ENCODE results near the gene MAST2. TPM values are rescaled to one million over a fixed set of nuclear protein-coding genes. Genes with fewer than 3 reads are reported as not detected.

The MAST2 gene
- total and polyA plus RNA-seq, 4 donors: 28.3 to 75.0 (median 46.1) TPM

GRCh38 chr1:46002551-46003150, 199.2 kb downstream of the MAST2 start:
- Histone ChIP-seq H3K4me1 (ENCODE audit: control insufficient read depth, insufficient read depth, low read length) (no peaks in the 10 kb centered on the region), H3K9me3 (ENCODE audit: control insufficient read depth, insufficient read depth, low read length) (no peaks in the 10 kb centered on the region), H3K36me3 (ENCODE audit: control insufficient read depth, insufficient read depth, low read length) (peaks cover 11% of the 10 kb centered on the region), H3K27me3 (ENCODE audit: control insufficient read depth, insufficient read depth, low read length) (no peaks in the 10 kb centered on the region), H3K4me3 (ENCODE audit: low read depth, low read length) (no peak overlapping the region), H3K27ac (ENCODE audit: low read depth, low read length) (no peak overlapping the region)
- WGBS (ENCODE audit: insufficient coverage): no CpG with 5 or more reads among the region's 3 CpGs
- DNase-seq (ENCODE audit: low read depth in 4 of 6, low spot score in 6 of 6): no peak

- no peak overlapping the region for H3K4me3 ChIP-seq (ENCODE audit: low read depth, low read length)
- WGBS (ENCODE audit: insufficient coverage): no CpG with 5 or more reads among the region's 5 CpGs
- H3K9me3 ChIP-seq (ENCODE audit: control insufficient read depth, insufficient read depth, low read length): no peaks in the 10 kb centered on the region
- H3K27me3 ChIP-seq (ENCODE audit: control insufficient read depth, insufficient read depth, low read length): no peaks in the 10 kb centered on the region
- H3K4me1 ChIP-seq (ENCODE audit: control insufficient read depth, insufficient read depth, low read length): no peaks in the 10 kb centered on the region
- H3K36me3 ChIP-seq (ENCODE audit: control insufficient read depth, insufficient read depth, low read length): peaks cover 11% of the 10 kb centered on the region
- no peak for DNase-seq (ENCODE audit: low read depth in 4 of 6, low spot score in 6 of 6)
- H3K27ac ChIP-seq (ENCODE audit: low read depth, low read length): no peak overlapping the region
Observed at GRCh38 chr1:46003315-46003714, 199.9 kb downstream of the MAST2 start.

GRCh38 chr1:46004492-46004891, 201.1 kb downstream of the MAST2 start:
- Histone ChIP-seq H3K27ac (ENCODE audit: low read depth, low read length) (no peak overlapping the region), H3K4me3 (ENCODE audit: low read depth, low read length) (no peak overlapping the region), H3K36me3 (ENCODE audit: control insufficient read depth, insufficient read depth, low read length) (peaks cover 17% of the 10 kb centered on the region), H3K27me3 (ENCODE audit: control insufficient read depth, insufficient read depth, low read length) (no peaks in the 10 kb centered on the region), H3K9me3 (ENCODE audit: control insufficient read depth, insufficient read depth, low read length) (no peaks in the 10 kb centered on the region), H3K4me1 (ENCODE audit: control insufficient read depth, insufficient read depth, low read length) (no peaks in the 10 kb centered on the region)
- no CpG with 5 or more reads among the region's 1 CpG for WGBS (ENCODE audit: insufficient coverage)
- no peak for DNase-seq (ENCODE audit: low read depth in 4 of 6, low spot score in 6 of 6)

- no peak for DNase-seq (ENCODE audit: low read depth in 4 of 6, low spot score in 6 of 6)
- no peaks in the 10 kb centered on the region for H3K27me3 ChIP-seq (ENCODE audit: control insufficient read depth, insufficient read depth, low read length)
- H3K9me3 ChIP-seq (ENCODE audit: control insufficient read depth, insufficient read depth, low read length): no peaks in the 10 kb centered on the region
- H3K36me3 ChIP-seq (ENCODE audit: control insufficient read depth, insufficient read depth, low read length): peaks cover 21% of the 10 kb centered on the region
- no peaks in the 10 kb centered on the region for H3K4me1 ChIP-seq (ENCODE audit: control insufficient read depth, insufficient read depth, low read length)
- H3K4me3 ChIP-seq (ENCODE audit: low read depth, low read length): no peak overlapping the region
- no peak overlapping the region for H3K27ac ChIP-seq (ENCODE audit: low read depth, low read length)
- no CpG with 5 or more reads among the region's 1 CpG for WGBS (ENCODE audit: insufficient coverage)
Observed at GRCh38 chr1:46005594-46005993, 202.2 kb downstream of the MAST2 start.

- no peak for DNase-seq (ENCODE audit: low read depth in 4 of 6, low spot score in 6 of 6)
- Histone ChIP-seq H3K4me3 (ENCODE audit: low read depth, low read length) (no peak overlapping the region), H3K4me1 (ENCODE audit: control insufficient read depth, insufficient read depth, low read length) (no peaks in the 10 kb centered on the region), H3K9me3 (ENCODE audit: control insufficient read depth, insufficient read depth, low read length) (no peaks in the 10 kb centered on the region), H3K36me3 (ENCODE audit: control insufficient read depth, insufficient read depth, low read length) (peaks cover 21% of the 10 kb centered on the region), H3K27me3 (ENCODE audit: control insufficient read depth, insufficient read depth, low read length) (no peaks in the 10 kb centered on the region), H3K27ac (ENCODE audit: low read depth, low read length) (no peak overlapping the region)
Observed at GRCh38 chr1:46008585-46008984, 205.2 kb downstream of the MAST2 start.

- H3K27ac ChIP-seq (ENCODE audit: low read depth, low read length): no peak overlapping the region
- DNase-seq (ENCODE audit: low read depth in 4 of 6, low spot score in 6 of 6): no peak
- no peaks in the 10 kb centered on the region for H3K9me3 ChIP-seq (ENCODE audit: control insufficient read depth, insufficient read depth, low read length)
- 93% methylated on average over 2 of the region's 6 CpGs for WGBS (ENCODE audit: insufficient coverage)
- peaks cover 21% of the 10 kb centered on the region for H3K36me3 ChIP-seq (ENCODE audit: control insufficient read depth, insufficient read depth, low read length)
- H3K4me3 ChIP-seq (ENCODE audit: low read depth, low read length): no peak overlapping the region
- H3K27me3 ChIP-seq (ENCODE audit: control insufficient read depth, insufficient read depth, low read length): no peaks in the 10 kb centered on the region
- H3K4me1 ChIP-seq (ENCODE audit: control insufficient read depth, insufficient read depth, low read length): no peaks in the 10 kb centered on the region
Observed at GRCh38 chr1:46010611-46011010, 207.2 kb downstream of the MAST2 start.

GRCh38 chr1:46011121-46011695, 207.8 kb downstream of the MAST2 start:
- 96% methylated on average over 3 of the region's 7 CpGs for WGBS (ENCODE audit: insufficient coverage)
- H3K4me1 ChIP-seq (ENCODE audit: control insufficient read depth, insufficient read depth, low read length): no peaks in the 10 kb centered on the region
- no peaks in the 10 kb centered on the region for H3K9me3 ChIP-seq (ENCODE audit: control insufficient read depth, insufficient read depth, low read length)
- H3K27ac ChIP-seq (ENCODE audit: low read depth, low read length): no peak overlapping the region
- H3K4me3 ChIP-seq (ENCODE audit: low read depth, low read length): no peak overlapping the region
- no peaks in the 10 kb centered on the region for H3K27me3 ChIP-seq (ENCODE audit: control insufficient read depth, insufficient read depth, low read length)
- no peak for DNase-seq (ENCODE audit: low read depth in 4 of 6, low spot score in 6 of 6)
- peaks cover 18% of the 10 kb centered on the region for H3K36me3 ChIP-seq (ENCODE audit: control insufficient read depth, insufficient read depth, low read length)

- H3K27me3 ChIP-seq (ENCODE audit: control insufficient read depth, insufficient read depth, low read length): no peaks in the 10 kb centered on the region
- H3K4me1 ChIP-seq (ENCODE audit: control insufficient read depth, insufficient read depth, low read length): no peaks in the 10 kb centered on the region
- no peaks in the 10 kb centered on the region for H3K9me3 ChIP-seq (ENCODE audit: control insufficient read depth, insufficient read depth, low read length)
- H3K27ac ChIP-seq (ENCODE audit: low read depth, low read length): no peak overlapping the region
- peaks cover 15% of the 10 kb centered on the region for H3K36me3 ChIP-seq (ENCODE audit: control insufficient read depth, insufficient read depth, low read length)
- WGBS (ENCODE audit: insufficient coverage): 80% methylated on average over 1 of the region's 1 CpG
- H3K4me3 ChIP-seq (ENCODE audit: low read depth, low read length): no peak overlapping the region
- DNase-seq (ENCODE audit: low read depth in 4 of 6, low spot score in 6 of 6): no peak
Observed at GRCh38 chr1:46012236-46012635, 208.8 kb downstream of the MAST2 start.

- no CpG with 5 or more reads among the region's 3 CpGs for WGBS (ENCODE audit: insufficient coverage)
- Histone ChIP-seq H3K4me1 (ENCODE audit: control insufficient read depth, insufficient read depth, low read length) (no peaks in the 10 kb centered on the region), H3K4me3 (ENCODE audit: low read depth, low read length) (no peak overlapping the region), H3K27me3 (ENCODE audit: control insufficient read depth, insufficient read depth, low read length) (no peaks in the 10 kb centered on the region), H3K36me3 (ENCODE audit: control insufficient read depth, insufficient read depth, low read length) (peaks cover 12% of the 10 kb centered on the region), H3K9me3 (ENCODE audit: control insufficient read depth, insufficient read depth, low read length) (no peaks in the 10 kb centered on the region), H3K27ac (ENCODE audit: low read depth, low read length) (no peak overlapping the region)
- DNase-seq (ENCODE audit: low read depth in 4 of 6, low spot score in 6 of 6): peak in 1 of 6 donors; percentile 57
Observed at GRCh38 chr1:46013581-46013980, 210.2 kb downstream of the MAST2 start.

- Histone ChIP-seq H3K36me3 (ENCODE audit: control insufficient read depth, insufficient read depth, low read length) (peaks cover 13% of the 10 kb centered on the region), H3K9me3 (ENCODE audit: control insufficient read depth, insufficient read depth, low read length) (no peaks in the 10 kb centered on the region), H3K27me3 (ENCODE audit: control insufficient read depth, insufficient read depth, low read length) (no peaks in the 10 kb centered on the region), H3K4me3 (ENCODE audit: low read depth, low read length) (no peak overlapping the region), H3K4me1 (ENCODE audit: control insufficient read depth, insufficient read depth, low read length) (no peaks in the 10 kb centered on the region), H3K27ac (ENCODE audit: low read depth, low read length) (no peak overlapping the region)
- no peak for DNase-seq (ENCODE audit: low read depth in 4 of 6, low spot score in 6 of 6)
- 99% methylated on average over 4 of the region's 6 CpGs for WGBS (ENCODE audit: insufficient coverage)
Observed at GRCh38 chr1:46017876-46018503, 214.6 kb downstream of the MAST2 start.

All from spinal cord (tissue), 10 donors.